GM19099 (cell line): ENCODE results near the gene CLEC18A.

Experiments used
- POLR2A ChIP-seq: IDR thresholded peaks from 3 replicates; pipeline ENCODE4 v1.6.1; 2011; ENCODE audit warnings: low read depth; ENCODE audit not compliant: insufficient read length; ENCODE audit errors: extremely low read depth

The CLEC18A gene

GRCh38 chr16:69938981-69939820 is 11.9 kb upstream of the CLEC18A start:
- no peak for TF ChIP-seq POLR2A

GRCh38 chr16:69939821-69940585 is 11.1 kb upstream of the CLEC18A start:
- TF ChIP-seq POLR2A = no peak

GRCh38 chr16:69940676-69941075 is 10.5 kb upstream of the CLEC18A start:
- TF ChIP-seq POLR2A = no peak

- TF ChIP-seq POLR2A = no peak
Measured at GRCh38 chr16:69941251-69942098, 9.7 kb upstream of the CLEC18A start.

GRCh38 chr16:69942099-69942491 is 9.0 kb upstream of the CLEC18A start:
- no peak for TF ChIP-seq POLR2A

GRCh38 chr16:69942627-69943170 is 8.4 kb upstream of the CLEC18A start:
- TF ChIP-seq POLR2A = no peak
